ENCODE results near the gene ACTR1A. TPM values are rescaled to one million over a fixed set of nuclear protein-coding genes. Genes with fewer than 3 reads are reported as not detected.
A peak's percentile ranks its signal among the peaks of the same experiment; 100 is the strongest.
"Not testable (repeated sequence)": the region's sequence is repeated elsewhere in the genome, so short reads cannot be mapped to it uniquely, and the experiment has no call there.

Gene ACTR1A
- total RNA-seq, 1 experiment from 2014 or later = 139 TPM

DNA sequence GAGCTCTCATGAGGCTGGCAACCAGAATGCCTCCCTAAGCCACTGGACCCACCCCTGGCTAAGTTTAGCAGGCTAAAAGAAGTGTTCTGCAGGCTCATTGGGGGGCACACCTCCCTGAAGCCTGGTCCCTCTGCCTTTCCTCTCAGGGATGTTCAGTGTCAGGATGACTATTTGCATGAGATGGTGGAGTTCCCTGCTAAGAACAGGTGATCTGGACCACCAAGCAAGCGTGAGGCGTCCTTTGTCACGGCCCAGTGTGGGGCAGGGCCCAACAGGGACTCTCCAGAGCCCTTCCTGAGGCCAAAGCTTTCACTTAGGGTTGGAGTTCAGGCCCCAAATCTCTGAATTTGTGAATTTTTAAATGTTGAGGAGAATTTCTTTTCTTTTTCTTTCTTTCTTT is 13.2 kb upstream of the ACTR1A start:
- DNase-seq (ENCODE audit: low read depth) = no peak

GRCh38 chr10:102514487-102515311 is 12.2 kb upstream of the ACTR1A start:
- no peak for DNase-seq (ENCODE audit: low read depth)

DNA sequence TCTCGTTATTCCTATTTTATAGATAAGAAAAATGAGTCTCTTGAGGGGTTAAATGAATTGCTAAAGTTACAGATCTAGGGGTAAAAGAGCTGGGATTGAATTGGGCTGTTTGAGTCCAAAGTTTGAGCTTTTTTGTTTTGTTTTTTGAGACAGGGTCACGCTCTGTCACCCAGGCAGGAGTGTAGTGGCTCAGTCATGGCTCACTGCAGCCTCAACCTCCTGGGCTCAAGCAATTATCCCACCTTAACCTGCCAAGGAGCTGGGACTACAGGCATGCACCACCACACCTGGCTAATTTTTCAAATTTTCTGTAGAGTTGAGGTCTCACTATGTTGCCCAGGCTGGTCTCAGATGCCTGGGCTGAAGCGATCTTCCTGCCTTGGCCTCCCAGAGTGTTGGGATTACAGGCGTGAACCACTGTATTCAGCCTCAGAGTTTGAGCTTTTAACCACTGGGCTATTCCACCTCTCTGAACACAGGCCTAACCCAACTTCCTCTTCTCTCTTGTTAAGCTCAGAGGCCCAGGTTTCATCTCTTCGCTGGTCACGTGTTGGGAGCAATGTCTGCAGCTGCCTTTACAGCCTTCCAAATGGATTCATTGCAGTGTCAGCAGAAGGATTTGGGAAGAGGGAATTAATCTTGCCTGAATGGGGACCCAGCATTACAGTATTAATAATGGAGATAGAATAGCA is 9.2 kb upstream of the ACTR1A start:
- DNase-seq (ENCODE audit: low read depth) = no peak

DNA sequence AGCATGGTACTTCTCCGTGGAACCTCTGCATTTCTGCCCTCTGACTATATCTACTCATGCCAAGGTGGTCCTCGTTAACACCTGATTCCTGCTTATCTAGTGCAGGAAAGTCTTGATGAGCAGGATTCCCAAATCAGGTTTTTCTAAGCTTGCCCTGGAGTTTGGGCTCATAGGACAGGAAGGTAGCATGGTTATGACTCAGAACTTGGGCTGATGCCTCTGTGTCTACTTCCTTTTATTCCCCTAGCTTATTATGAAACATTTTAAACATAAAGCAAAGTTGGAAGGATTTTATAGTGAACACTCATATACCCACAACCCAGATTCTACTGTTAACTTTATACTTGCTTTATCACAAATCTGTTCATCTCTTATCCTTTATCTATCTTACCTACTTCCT is 6.9 kb upstream of the ACTR1A start:
- DNase-seq (ENCODE audit: low read depth) = peak; percentile 27

GRCh38 chr10:102508506-102508905 is 6.0 kb upstream of the ACTR1A start:
- DNase-seq (ENCODE audit: low read depth) = no peak

DNA sequence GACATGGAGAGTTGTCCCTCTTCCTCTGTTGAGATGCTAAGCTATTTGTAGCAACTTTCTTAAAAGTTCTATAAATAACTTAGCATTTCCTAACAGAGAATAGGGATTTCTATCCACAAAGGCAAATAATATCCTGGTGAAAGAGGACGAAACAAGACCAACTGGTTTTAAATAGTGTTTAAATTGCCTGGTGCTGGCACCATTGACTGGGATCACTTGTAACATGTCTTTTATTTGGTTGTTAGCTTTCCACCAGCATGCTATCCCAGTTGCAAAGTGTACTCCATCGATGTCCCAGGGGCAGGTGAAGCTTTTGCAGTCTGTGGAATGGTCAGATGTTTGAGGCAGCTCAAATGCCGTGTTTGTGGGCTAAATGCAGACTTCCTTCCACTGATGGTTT is 5.0 kb upstream of the ACTR1A start:
- DNase-seq (ENCODE audit: low read depth) = no peak

DNA sequence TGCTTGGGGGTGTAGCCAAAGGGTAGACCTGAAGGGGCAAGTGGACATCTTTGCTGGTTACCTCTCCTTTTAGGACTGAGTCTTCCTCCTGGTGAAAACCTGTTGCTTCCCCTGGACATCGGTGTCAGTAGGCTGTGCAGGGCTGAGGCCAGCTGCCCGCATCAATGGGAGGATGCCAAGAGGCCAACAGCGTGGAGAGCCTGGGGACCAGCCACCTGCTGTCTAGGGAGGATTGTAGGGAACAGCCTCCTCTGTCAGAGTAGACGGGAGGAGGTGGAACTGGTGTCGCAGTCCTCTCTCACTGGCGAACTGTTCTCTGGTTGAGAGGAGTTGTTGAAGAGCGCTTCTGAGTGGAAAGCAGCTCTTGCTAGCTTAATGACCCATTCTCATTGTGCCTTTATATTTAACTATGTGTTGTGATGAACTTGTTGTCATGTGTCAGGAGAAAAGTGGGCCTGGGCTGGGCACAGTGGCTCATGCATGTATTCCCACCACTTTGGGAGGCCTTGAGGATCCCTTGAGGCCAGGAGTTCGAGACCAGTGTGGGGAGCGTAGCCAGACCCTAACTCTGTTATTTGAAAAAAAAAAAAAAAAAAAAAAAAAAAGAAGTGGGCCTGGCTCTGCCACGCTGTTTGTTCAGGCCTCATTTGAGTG is 3.1 kb upstream of the ACTR1A start:
- DNase-seq (ENCODE audit: low read depth) = no peak

- no peak for DNase-seq (ENCODE audit: low read depth)
These were observed 2.4 kb upstream of the ACTR1A start for GRCh38 chr10:102504976-102505300.

DNA sequence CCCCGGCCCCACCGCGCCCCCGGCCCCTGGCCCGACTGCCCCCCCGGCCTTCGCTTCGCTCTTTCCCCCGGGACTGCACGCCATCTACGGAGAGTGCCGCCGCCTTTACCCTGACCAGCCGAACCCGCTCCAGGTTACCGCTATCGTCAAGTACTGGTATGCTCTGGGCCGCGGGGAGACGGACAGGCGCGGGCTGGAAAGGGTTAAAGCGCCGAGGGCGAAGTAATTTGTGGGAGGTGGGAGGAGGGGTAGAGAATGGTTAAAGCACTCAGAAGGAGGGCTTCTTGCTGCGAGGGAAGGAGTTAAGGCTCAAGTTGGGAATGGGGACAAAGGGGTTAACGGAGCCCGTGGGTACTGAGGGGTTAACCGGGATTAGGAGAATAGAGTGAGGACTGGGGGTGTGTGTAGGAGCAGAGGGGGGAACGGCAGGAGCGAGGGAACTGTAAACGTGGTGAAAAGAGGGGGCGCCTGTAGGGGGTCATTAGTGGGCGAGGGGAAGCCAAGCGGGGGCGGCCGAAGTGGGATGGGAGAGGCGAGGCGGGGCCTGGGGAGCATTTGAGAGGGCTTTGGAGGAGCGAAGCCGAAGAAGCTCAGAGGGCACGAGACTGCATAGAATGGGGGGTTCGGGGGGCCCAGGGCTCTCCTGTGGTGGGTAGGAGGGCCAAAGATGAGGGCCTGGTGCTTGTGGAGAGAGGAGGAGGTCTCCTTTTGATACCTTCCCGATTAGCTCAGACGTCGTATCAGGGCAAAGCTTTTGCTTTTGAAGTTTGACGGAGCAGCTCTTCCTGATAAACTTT is 1.9 kb upstream of the ACTR1A start:
- DNase-seq (ENCODE audit: low read depth) = no peak

DNA sequence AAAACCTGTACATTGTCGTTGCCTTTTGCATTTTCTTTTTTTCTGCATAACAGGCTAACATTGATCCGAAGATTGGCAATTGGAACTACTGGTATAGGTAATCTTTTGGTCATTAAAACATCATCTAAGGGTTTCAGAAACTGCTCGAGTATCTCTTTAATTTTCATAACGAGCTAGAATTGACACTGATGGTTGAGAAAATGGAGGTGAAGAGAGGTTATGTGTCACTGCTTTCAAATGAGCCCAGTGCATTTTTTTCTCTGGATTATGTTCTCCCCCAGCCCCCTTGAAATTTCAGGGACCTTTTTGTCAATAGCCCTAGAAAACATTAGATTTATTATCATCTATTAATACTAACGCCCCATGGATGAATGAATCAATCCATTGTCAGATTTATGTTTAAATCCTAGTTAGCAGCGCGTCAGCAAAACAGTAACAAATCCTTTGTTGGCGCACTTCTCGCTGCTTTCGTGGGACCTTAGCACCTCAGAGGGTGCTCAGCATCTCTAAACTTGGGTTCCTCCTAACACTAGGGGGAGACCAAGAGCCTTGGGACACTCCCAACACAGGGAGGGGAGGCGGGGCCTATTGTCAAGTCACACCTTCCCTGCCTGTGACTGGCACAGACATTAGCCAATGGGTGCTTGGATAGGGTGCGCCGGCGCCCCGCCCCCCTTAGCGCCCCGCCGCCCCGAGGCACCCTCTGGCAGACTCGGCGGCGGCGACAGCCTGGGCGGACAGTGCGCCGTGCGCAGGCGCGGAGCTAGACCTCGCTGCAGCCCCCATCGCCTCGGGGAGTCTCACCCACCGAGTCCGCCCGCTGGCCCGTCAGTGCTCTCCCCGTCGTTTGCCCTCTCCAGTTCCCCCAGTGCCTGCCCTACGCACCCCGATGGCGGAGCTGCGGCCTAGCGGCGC is 1.0 kb upstream of the ACTR1A start, which contains the start of gene SUFU:
Gene SUFU (plus strand): TSS at position 709 of the 915 bp plus-strand sequence. CDS start 181 bp downstream, at position 890.
- DNase-seq (ENCODE audit: low read depth) = peak; percentile 98

- peak; percentile 99 for DNase-seq (ENCODE audit: low read depth)
These were observed 529 bp downstream of the ACTR1A start for GRCh38 chr10:102502029-102502336.

- DNase-seq (ENCODE audit: low read depth) = no peak
These were observed 1.1 kb downstream of the ACTR1A start for GRCh38 chr10:102501201-102502028.

DNA sequence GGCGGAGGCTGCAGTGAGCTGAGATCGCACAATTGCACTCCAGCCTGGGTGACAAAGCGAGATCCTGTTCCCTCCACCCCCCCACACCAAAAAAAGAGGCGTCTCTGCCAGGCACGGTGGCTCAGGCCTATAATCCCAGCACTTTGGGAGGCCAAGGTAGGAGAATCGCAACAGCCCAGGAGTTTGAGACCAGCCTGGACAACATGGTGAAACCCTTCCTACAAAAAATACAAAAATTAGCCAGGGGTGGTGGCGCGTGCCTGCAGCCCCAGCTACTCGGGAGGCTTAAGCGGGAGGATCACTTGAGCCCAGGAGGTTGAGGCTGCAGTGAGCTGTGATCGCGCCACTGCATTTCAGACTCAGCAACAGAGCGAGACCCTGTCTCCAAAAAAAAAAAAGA is 1.8 kb downstream of the ACTR1A start:
- not testable (repeated sequence) for DNase-seq (ENCODE audit: low read depth)

DNA sequence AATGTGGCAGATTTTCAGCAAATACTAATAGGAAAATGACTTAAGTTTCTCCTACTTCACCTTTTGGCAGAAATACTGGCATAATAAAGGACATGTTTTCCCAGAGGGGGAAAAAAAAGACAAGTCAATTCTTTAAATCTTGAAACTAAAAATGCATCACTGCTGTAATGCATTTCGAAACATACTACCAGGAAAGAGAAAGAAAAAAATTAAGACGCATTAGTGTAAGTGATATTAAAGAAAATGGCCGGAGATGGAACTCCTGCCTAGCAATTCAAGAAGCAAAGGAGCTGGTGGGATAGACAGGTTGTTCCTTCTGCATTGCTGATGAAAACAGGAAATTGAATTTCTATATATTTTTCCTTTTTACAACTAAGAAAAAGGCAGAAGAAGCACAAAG is 3.2 kb downstream of the ACTR1A start:
- no peak for DNase-seq (ENCODE audit: low read depth)

- no peak for DNase-seq (ENCODE audit: low read depth)
These were observed 5.0 kb downstream of the ACTR1A start for GRCh38 chr10:102497545-102497944.

DNA sequence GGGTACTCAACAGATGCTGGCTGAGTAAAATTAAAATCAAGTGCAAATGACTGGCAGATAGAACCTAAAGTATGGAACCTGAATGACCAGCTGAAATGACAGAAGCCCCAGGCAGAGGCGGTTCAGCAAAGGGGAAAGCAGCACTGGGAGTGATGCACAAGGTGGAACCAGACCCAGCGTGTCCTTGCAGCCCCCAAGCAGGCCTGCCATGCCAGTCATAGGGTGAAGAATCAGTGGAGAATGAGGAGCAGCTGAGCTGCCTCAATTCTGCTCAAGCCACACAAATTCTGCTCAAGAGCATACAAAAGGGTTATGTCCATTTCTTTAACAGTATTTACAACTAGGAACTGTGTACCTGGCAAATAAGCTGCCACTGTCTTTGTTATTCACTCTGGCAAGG is 8.7 kb downstream of the ACTR1A start:
- DNase-seq (ENCODE audit: low read depth) = no peak

- peak; percentile 38 for DNase-seq (ENCODE audit: low read depth)
These were observed 9.5 kb downstream of the ACTR1A start for GRCh38 chr10:102492983-102493382.

GRCh38 chr10:102492344-102492939 is 10.1 kb downstream of the ACTR1A start:
- DNase-seq (ENCODE audit: low read depth) = no peak

- no peak for DNase-seq (ENCODE audit: low read depth)
These were observed 11.4 kb downstream of the ACTR1A start for GRCh38 chr10:102491136-102491535.

Data from LHCN-M2 (cell line).